ENCODE data around the gene NCOA7.

Gene NCOA7

GRCh38 chr6:125826695-125827463 is 36.1 kb downstream of the NCOA7 start:
- Histone ChIP-seq H3K27me3 (ENCODE audit: control insufficient read depth, insufficient read depth, low read length) (no peaks in the 10 kb centered on the region), H3K36me3 (ENCODE audit: control insufficient read depth, insufficient read depth, low read length) (no peaks in the 10 kb centered on the region), H3K9me3 (ENCODE audit: control insufficient read depth, low read length) (no peaks in the 10 kb centered on the region), H3K4me3 (ENCODE audit: low read length) (no peak overlapping the region), H3K4me1 (ENCODE audit: control insufficient read depth, insufficient read depth, low read length) (peaks cover 15% of the 10 kb centered on the region), H3K9ac (ENCODE audit: low read length) (no peak overlapping the region)

DNA sequence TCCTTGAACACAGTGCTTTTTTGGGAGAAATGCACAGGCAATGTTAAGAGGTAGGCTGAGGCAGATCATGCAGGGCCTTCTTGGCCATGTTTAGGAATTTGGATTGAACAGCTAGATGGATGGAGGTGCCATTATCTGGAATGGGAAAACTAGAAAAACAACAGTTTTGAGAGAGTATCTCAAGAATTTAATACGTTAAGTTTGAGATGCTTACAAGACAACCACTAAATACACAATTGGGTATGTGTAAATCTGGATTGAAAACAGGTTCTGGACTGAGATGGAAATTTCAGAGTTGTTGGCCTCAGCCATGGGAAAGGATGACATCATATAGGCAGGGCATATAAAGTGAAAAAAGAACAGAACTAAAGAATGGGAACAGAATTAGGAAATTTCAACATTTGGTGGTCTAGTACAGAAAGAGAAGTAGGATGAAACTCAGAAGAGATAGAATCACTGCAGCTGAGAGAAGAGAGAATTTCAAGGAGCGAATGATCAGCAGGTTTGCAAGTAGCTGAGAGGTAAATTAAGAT is 37.1 kb downstream of the NCOA7 start:
- H3K4me3 ChIP-seq (ENCODE audit: low read length): no peak overlapping the region
- peaks cover 7% of the 10 kb centered on the region for H3K4me1 ChIP-seq (ENCODE audit: control insufficient read depth, insufficient read depth, low read length)
- no peak overlapping the region for H3K9ac ChIP-seq (ENCODE audit: low read length)
- no peaks in the 10 kb centered on the region for H3K36me3 ChIP-seq (ENCODE audit: control insufficient read depth, insufficient read depth, low read length)
- H3K27me3 ChIP-seq (ENCODE audit: control insufficient read depth, insufficient read depth, low read length): no peaks in the 10 kb centered on the region
- no peaks in the 10 kb centered on the region for H3K9me3 ChIP-seq (ENCODE audit: control insufficient read depth, low read length)

DNA sequence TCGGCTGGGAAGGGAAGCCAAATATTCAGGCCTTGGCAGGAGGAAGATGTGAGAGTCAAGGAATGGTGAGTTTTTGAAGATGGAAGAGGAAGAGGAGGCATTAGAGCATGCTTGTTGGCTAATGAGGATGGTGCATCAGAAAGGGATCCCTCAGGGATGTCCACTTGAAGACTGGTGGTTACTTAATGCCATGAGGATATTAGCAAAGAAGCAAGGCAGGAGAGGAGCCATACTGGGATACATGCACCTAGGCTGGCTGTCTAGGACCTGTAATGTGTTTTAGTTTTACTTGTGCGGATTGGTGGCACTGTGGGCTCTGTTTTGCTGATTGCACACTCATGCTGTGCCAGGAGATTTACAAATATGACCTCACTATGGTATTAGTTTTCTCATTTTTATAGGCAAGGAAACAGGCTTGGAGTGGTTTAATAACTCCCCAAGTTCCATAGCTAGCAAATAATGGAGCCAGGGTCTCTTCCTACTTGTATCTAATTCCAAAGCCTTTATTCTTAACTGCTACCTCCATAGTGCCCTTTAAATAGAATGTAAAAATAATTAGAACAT is 37.8 kb downstream of the NCOA7 start:
- H3K4me1 ChIP-seq (ENCODE audit: control insufficient read depth, insufficient read depth, low read length): peaks cover 7% of the 10 kb centered on the region
- H3K9me3 ChIP-seq (ENCODE audit: control insufficient read depth, low read length): no peaks in the 10 kb centered on the region
- H3K27me3 ChIP-seq (ENCODE audit: control insufficient read depth, insufficient read depth, low read length): no peaks in the 10 kb centered on the region
- H3K36me3 ChIP-seq (ENCODE audit: control insufficient read depth, insufficient read depth, low read length): no peaks in the 10 kb centered on the region
- no peak overlapping the region for H3K9ac ChIP-seq (ENCODE audit: low read length)
- H3K4me3 ChIP-seq (ENCODE audit: low read length): no peak overlapping the region

GRCh38 chr6:125829433-125829832 is 38.7 kb downstream of the NCOA7 start:
- Histone ChIP-seq H3K9ac (ENCODE audit: low read length) (no peak overlapping the region), H3K27me3 (ENCODE audit: control insufficient read depth, insufficient read depth, low read length) (no peaks in the 10 kb centered on the region), H3K4me1 (ENCODE audit: control insufficient read depth, insufficient read depth, low read length) (no peaks in the 10 kb centered on the region), H3K4me3 (ENCODE audit: low read length) (no peak overlapping the region), H3K36me3 (ENCODE audit: control insufficient read depth, insufficient read depth, low read length) (no peaks in the 10 kb centered on the region), H3K9me3 (ENCODE audit: control insufficient read depth, low read length) (no peaks in the 10 kb centered on the region)

DNA sequence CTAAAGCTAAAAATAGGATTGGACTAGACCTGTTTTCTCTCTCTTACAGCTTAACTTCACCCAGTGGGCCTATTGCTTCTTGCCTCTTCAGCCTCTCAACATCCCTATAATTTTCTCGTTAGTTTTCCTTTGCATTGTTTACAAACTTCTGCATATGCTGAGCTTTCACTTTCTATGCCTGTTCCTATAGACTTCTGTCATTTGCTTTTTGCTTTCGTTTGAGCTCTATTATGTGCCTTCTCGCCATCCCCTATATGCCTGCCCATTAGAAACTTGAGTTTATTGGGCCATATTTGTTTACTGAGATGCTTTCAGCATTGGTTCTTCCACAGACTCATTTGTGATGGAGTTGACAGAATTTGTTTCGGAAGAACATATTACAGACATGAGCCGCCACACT is 40.9 kb downstream of the NCOA7 start:
- Histone ChIP-seq H3K4me3 (ENCODE audit: low read length) (no peak overlapping the region), H3K27me3 (ENCODE audit: control insufficient read depth, insufficient read depth, low read length) (no peaks in the 10 kb centered on the region), H3K36me3 (ENCODE audit: control insufficient read depth, insufficient read depth, low read length) (no peaks in the 10 kb centered on the region), H3K4me1 (ENCODE audit: control insufficient read depth, insufficient read depth, low read length) (no peaks in the 10 kb centered on the region), H3K9me3 (ENCODE audit: control insufficient read depth, low read length) (no peaks in the 10 kb centered on the region), H3K9ac (ENCODE audit: low read length) (no peak overlapping the region)

DNA sequence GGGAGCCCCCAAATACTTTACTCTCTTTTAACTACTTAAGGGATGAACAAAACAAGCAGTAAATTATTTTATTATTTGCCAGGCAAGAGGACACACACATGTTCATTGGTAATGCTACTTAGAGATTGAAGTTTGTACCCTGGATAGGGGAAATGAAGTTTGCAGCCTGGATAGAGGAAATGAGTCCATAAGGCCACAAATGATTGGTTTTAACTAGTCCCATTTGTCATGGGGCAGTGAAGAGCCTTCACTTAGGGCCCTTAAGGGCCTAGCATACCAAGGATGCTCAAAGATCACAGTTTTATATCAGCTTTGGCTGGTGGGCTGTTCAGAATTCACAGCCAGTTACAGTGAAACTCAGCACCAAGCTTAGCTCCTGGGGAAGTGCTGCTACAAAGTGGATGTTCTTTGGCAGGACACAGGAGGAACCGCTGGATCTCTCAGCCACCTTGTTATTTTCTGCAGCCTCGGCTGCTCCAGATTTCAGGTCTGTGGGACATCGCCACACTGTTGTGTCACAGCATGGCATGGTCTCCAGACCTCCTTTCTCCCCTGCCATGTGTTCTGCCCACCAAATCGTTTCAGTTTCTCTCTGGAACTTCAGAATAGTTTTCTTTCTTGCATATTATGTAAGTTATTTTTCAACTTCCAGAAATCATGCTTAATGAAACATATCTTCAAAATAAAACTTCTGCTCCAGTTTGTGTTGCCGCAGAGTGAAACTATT is 41.8 kb downstream of the NCOA7 start:
- H3K4me1 ChIP-seq (ENCODE audit: control insufficient read depth, insufficient read depth, low read length): no peaks in the 10 kb centered on the region
- no peaks in the 10 kb centered on the region for H3K36me3 ChIP-seq (ENCODE audit: control insufficient read depth, insufficient read depth, low read length)
- no peak overlapping the region for H3K9ac ChIP-seq (ENCODE audit: low read length)
- H3K27me3 ChIP-seq (ENCODE audit: control insufficient read depth, insufficient read depth, low read length): no peaks in the 10 kb centered on the region
- no peak overlapping the region for H3K4me3 ChIP-seq (ENCODE audit: low read length)
- H3K9me3 ChIP-seq (ENCODE audit: control insufficient read depth, low read length): no peaks in the 10 kb centered on the region

- Histone ChIP-seq H3K4me1 (ENCODE audit: control insufficient read depth, insufficient read depth, low read length) (peaks cover 3% of the 10 kb centered on the region), H3K36me3 (ENCODE audit: control insufficient read depth, insufficient read depth, low read length) (no peaks in the 10 kb centered on the region), H3K27me3 (ENCODE audit: control insufficient read depth, insufficient read depth, low read length) (no peaks in the 10 kb centered on the region), H3K4me3 (ENCODE audit: low read length) (no peak overlapping the region), H3K9ac (ENCODE audit: low read length) (no peak overlapping the region), H3K9me3 (ENCODE audit: control insufficient read depth, low read length) (no peaks in the 10 kb centered on the region)
Observed at GRCh38 chr6:125834348-125834747, 43.6 kb downstream of the NCOA7 start.

DNA sequence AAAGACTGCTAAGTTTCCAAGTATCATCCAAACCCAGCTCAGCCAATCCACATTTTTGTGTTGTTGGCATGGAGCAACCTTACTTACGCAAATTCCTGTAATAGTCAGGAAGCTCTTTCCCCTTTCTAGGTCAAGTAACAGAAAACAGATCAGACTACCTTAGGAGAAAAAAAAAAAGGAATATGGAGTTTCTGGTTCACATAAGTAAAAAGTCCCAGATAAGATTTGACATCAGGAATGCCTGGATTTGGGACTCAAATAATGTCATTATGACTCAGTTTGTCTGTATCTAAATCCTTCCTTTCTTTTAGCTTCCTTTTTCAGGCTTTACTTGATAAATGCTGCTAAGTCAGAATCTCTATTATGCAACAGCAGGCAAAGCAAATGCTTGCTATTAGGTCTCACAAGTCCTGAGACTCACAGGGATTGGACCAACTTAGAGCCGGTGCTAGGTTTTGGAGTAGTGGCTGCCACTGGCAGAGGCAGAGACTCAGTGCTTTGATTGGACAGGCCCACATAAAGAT is 44.5 kb downstream of the NCOA7 start:
- no peaks in the 10 kb centered on the region for H3K9me3 ChIP-seq (ENCODE audit: control insufficient read depth, low read length)
- H3K4me1 ChIP-seq (ENCODE audit: control insufficient read depth, insufficient read depth, low read length): peaks cover 8% of the 10 kb centered on the region
- no peaks in the 10 kb centered on the region for H3K36me3 ChIP-seq (ENCODE audit: control insufficient read depth, insufficient read depth, low read length)
- no peak overlapping the region for H3K9ac ChIP-seq (ENCODE audit: low read length)
- no peaks in the 10 kb centered on the region for H3K27me3 ChIP-seq (ENCODE audit: control insufficient read depth, insufficient read depth, low read length)
- no peak overlapping the region for H3K4me3 ChIP-seq (ENCODE audit: low read length)

DNA sequence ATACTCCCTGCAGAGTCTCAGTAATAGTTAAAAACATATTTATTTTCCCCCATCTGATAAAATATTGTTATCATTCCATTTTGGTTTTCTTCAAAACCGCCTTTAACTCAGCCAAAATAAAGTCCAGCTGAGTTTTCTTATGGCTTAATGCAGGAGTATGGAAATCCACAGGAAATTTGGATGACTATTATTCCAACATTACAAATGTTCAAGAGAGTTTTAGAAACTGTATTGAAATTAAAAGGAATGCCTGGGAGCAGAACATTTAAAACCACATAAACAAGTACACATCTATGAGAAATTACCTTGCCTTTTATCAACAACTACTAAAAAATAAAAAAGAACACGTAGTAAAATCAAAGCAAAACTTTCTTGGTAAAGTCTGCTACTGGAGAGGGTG is 45.7 kb downstream of the NCOA7 start:
- Histone ChIP-seq H3K9me3 (ENCODE audit: control insufficient read depth, low read length) (no peaks in the 10 kb centered on the region), H3K4me3 (ENCODE audit: low read length) (no peak overlapping the region), H3K36me3 (ENCODE audit: control insufficient read depth, insufficient read depth, low read length) (no peaks in the 10 kb centered on the region), H3K9ac (ENCODE audit: low read length) (no peak overlapping the region), H3K4me1 (ENCODE audit: control insufficient read depth, insufficient read depth, low read length) (peaks cover 8% of the 10 kb centered on the region), H3K27me3 (ENCODE audit: control insufficient read depth, insufficient read depth, low read length) (no peaks in the 10 kb centered on the region)

DNA sequence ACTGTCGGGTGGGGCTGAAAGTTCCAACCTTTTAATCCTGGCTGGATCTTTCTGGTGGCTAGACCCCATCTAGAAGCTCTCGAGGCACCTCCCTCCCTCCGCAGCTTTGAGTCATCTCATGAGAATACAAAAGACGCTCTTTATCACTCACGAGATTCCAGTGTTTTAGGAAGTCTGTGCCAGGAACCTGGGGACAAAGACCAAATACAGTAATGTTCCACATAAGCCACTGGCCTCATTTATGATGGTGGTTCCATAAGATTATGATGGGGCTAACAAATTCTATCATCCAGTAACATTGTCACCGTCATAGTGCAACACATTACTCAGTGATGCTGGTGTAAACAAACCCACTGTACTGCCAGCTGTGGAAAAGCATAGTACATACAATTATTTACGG is 48.7 kb downstream of the NCOA7 start:
- Histone ChIP-seq H3K9me3 (ENCODE audit: control insufficient read depth, low read length) (no peaks in the 10 kb centered on the region), H3K4me3 (ENCODE audit: low read length) (no peak overlapping the region), H3K4me1 (ENCODE audit: control insufficient read depth, insufficient read depth, low read length) (peaks cover 8% of the 10 kb centered on the region), H3K9ac (ENCODE audit: low read length) (no peak overlapping the region), H3K36me3 (ENCODE audit: control insufficient read depth, insufficient read depth, low read length) (no peaks in the 10 kb centered on the region), H3K27me3 (ENCODE audit: control insufficient read depth, insufficient read depth, low read length) (no peaks in the 10 kb centered on the region)

- H3K4me1 ChIP-seq (ENCODE audit: control insufficient read depth, insufficient read depth, low read length): peaks cover 8% of the 10 kb centered on the region
Observed at GRCh38 chr6:125839879-125840278, 49.1 kb downstream of the NCOA7 start.

More at GRCh38 chr6:125839879-125840278, 49.1 kb downstream of the NCOA7 start:
- Histone ChIP-seq H3K36me3 (ENCODE audit: control insufficient read depth, insufficient read depth, low read length) (no peaks in the 10 kb centered on the region), H3K9me3 (ENCODE audit: control insufficient read depth, low read length) (no peaks in the 10 kb centered on the region), H3K27me3 (ENCODE audit: control insufficient read depth, insufficient read depth, low read length) (no peaks in the 10 kb centered on the region), H3K4me3 (ENCODE audit: low read length) (no peak overlapping the region), H3K9ac (ENCODE audit: low read length) (no peak overlapping the region)
